Right lobe of liver (tissue), 4 donors: ENCODE data around the gene NOD1.
A peak's percentile ranks its signal among the peaks of the same experiment; 100 is the strongest.

Experiments used
- CTCF ChIP-seq, 4 donors: fragments of 200-600 bp in 3 of 4; fragments of 450-650 bp in 1 of 4; IDR thresholded peaks; one replicate each; pipeline versions ENCODE4 v1.5.1 to v1.8.0; 2016 to 2022; ENCODE audit warnings: antibody characterized with exemption in 4 of 4, mild to moderate bottlenecking in 2 of 4
- POLR2A ChIP-seq: fragments of 450-650 bp; IDR thresholded peaks from one replicate; pipeline ENCODE4 v1.6.1; 2017; ENCODE audit warnings: antibody characterized with exemption, mild to moderate bottlenecking
- donor health status: DM: no; HTN: no; CAD: no.
- donor health status: DM: no; HTN: no; CAD: no.
- donor health status: DM: no; HTN: yes; CAD: no.

GRCh38 chr7:30445770-30446169, 32.8 kb downstream of the NOD1 start:
- TF ChIP-seq CTCF (IDR thresholded peaks at IDR 0.05) (peak; percentile 40 to 50 (median 44)), POLR2A (no peak)
